Colonic mucosa (tissue), 4 donors: ENCODE results near the gene DTNBP1. TPM values are rescaled to one million over a fixed set of nuclear protein-coding genes. Genes with fewer than 3 reads are reported as not detected.

Source experiments
- DNase-seq: peaks from one replicate; pipeline ENCODE4 v3.0.0-alpha.2; 2020
- H3K27ac ChIP-seq: fragments of 200-600 bp; one replicate; pipeline ENCODE4 v1.8.0; 2021
- H3K27me3 ChIP-seq: fragments of 200-600 bp; one replicate; pipeline ENCODE4 v1.8.0; 2021
- H3K36me3 ChIP-seq: fragments of 200-600 bp; one replicate; pipeline ENCODE4 v1.8.0; 2021
- H3K4me1 ChIP-seq: fragments of 200-600 bp; one replicate; pipeline ENCODE4 v1.8.0; 2021; ENCODE audit warnings: mild to moderate bottlenecking
- H3K4me3 ChIP-seq: fragments of 200-600 bp; one replicate; pipeline ENCODE4 v1.8.0; 2021
- H3K9ac ChIP-seq, 2 donors: one replicate each; pipeline ENCODE4 v1.7.0; 2013; ENCODE audit warnings: control low read depth in 2 of 2, low read depth in 2 of 2, low read length in 2 of 2
- H3K9me3 ChIP-seq: fragments of 200-600 bp; one replicate; pipeline ENCODE4 v1.8.0; 2021
- CTCF ChIP-seq: fragments of 200-600 bp; IDR thresholded peaks from one replicate; pipeline ENCODE4 v1.8.0; 2022; ENCODE audit warnings: antibody characterized with exemption, mild to moderate bottlenecking
- intact Hi-C: fragments of 100-400 bp; cut with DNase I; formaldehyde crosslinking; loops from one replicate; pipeline ENCODE4 v1.14.1; 2022
- total RNA-seq, 2 donors: library from RNA; stranded (reverse); fragmentation: NEBNext Ultra II Directional in 1 of 2; extraction: Animal tissue kit (Norgen Biotek cat#: 25700) in 1 of 2; gene quantifications; one replicate each; pipeline ENCODE4 v1.2.1, GENCODE V29; 2021
- donor health status: healthy.
- donor health status: DM: no; HTN: no; CAD: no.
- donor health status: DM: no; HTN: no; CAD: no.

DTNBP1 gene
- total RNA-seq, 2 donors from 2014 or later = 17.4 to 22.0 TPM

- Histone ChIP-seq H3K4me3 (no peak overlapping the region), H3K4me1 (no peaks in the 10 kb centered on the region), H3K36me3 (no peaks in the 10 kb centered on the region), H3K9ac (no peak overlapping the region), H3K9me3 (no peaks in the 10 kb centered on the region), H3K27me3 (no peaks in the 10 kb centered on the region), H3K27ac (no peak overlapping the region)
- no peak for TF ChIP-seq CTCF
- intact Hi-C loops = no loop called here
- DNase-seq = no peak
Observed at GRCh38 chr6:15518878-15519277, 143.9 kb downstream of the DTNBP1 start.

- Histone ChIP-seq H3K27me3 (no peaks in the 10 kb centered on the region), H3K9me3 (no peaks in the 10 kb centered on the region), H3K4me3 (no peak overlapping the region), H3K36me3 (no peaks in the 10 kb centered on the region), H3K4me1 (no peaks in the 10 kb centered on the region), H3K9ac (no peak overlapping the region), H3K27ac (no peak overlapping the region)
- DNase-seq = no peak
- TF ChIP-seq CTCF = no peak
- intact Hi-C loops = no loop called here
Observed at GRCh38 chr6:15518057-15518456, 144.8 kb downstream of the DTNBP1 start.

GRCh38 chr6:15517600-15517999, 145.2 kb downstream of the DTNBP1 start:
- DNase-seq = no peak
- no peaks in the 10 kb centered on the region for H3K9me3 ChIP-seq
- H3K27me3 ChIP-seq = no peaks in the 10 kb centered on the region
- no peak overlapping the region for H3K27ac ChIP-seq
- H3K4me3 ChIP-seq = no peak overlapping the region
- H3K36me3 ChIP-seq = no peaks in the 10 kb centered on the region
- no peak for TF ChIP-seq CTCF
- intact Hi-C loops = no loop called here
- H3K9ac ChIP-seq = no peak overlapping the region
- no peaks in the 10 kb centered on the region for H3K4me1 ChIP-seq

- no peaks in the 10 kb centered on the region for H3K36me3 ChIP-seq
- intact Hi-C loops = no loop called here
Observed at GRCh38 chr6:15516923-15517560, 145.8 kb downstream of the DTNBP1 start.

GRCh38 chr6:15516378-15516777, 146.4 kb downstream of the DTNBP1 start:
- Histone ChIP-seq H3K4me3 (no peak overlapping the region), H3K4me1 (no peaks in the 10 kb centered on the region), H3K9ac (no peak overlapping the region), H3K27me3 (no peaks in the 10 kb centered on the region), H3K27ac (no peak overlapping the region), H3K9me3 (no peaks in the 10 kb centered on the region), H3K36me3 (no peaks in the 10 kb centered on the region)
- TF ChIP-seq CTCF = no peak
- intact Hi-C loops = no loop called here
- no peak for DNase-seq

More at GRCh38 chr6:15516923-15517560, 145.8 kb downstream of the DTNBP1 start:
- no peaks in the 10 kb centered on the region for H3K27me3 ChIP-seq
- H3K9ac ChIP-seq = no peak overlapping the region
- DNase-seq = no peak
- no peaks in the 10 kb centered on the region for H3K4me1 ChIP-seq
- no peaks in the 10 kb centered on the region for H3K9me3 ChIP-seq
- no peak overlapping the region for H3K27ac ChIP-seq
- TF ChIP-seq CTCF = no peak
- no peak overlapping the region for H3K4me3 ChIP-seq
